A549 (cell line): ENCODE data around the gene KMO. TPM values are rescaled to one million over a fixed set of nuclear protein-coding genes. Genes with fewer than 3 reads are reported as not detected.

Experiments used
- ATAC-seq, 2 experiments: fragments of 200-7000 bp in 1 of 2; fragments of >200 bp in 1 of 2; cut with Nextera tagmentation in 1 of 2; cut with Tn5 transposase in 1 of 2; 3 replicates each; pipeline versions ENCODE4 v1.8.0 to v1.9.1; 2018 to 2020; ENCODE audit warnings: mild to moderate bottlenecking in 1 of 2, moderate library complexity in 1 of 2
- CTCF ChIA-PET: fragments of 300-600 bp; sonication (Branson Sonifier 250); formaldehyde crosslinking; extraction: SDS; loops from one replicate; lab custom pipeline; 2021; ENCODE audit warnings: antibody characterized with exemption, inconsistent platforms; lab: Yijun Ruan, JAX
- POLR2A ChIA-PET: fragments of 350-600 bp; formaldehyde crosslinking; extraction: SDS; loops from one replicate; lab custom pipeline; 2021; ENCODE audit warnings: antibody characterized with exemption, inconsistent platforms; lab: Yijun Ruan, JAX
- DNase-seq, 2 experiments: peaks; one replicate each; pipeline versions ENCODE4 v3.0.0 to v3.0.0-alpha.2; 2011 to 2016; ENCODE audit warnings: low read depth in 1 of 2, low spot score in 1 of 2
- FAIRE-seq: peaks from 2 replicates; lab custom pipeline; 2011; peaks lifted over from hg19 to GRCh38; lab: Jason Lieb, UNC
- H3K27ac ChIP-seq, 2 experiments: fragments of >200 bp; sonication (Bioruptor Twin); formaldehyde crosslinking; 3 replicates each; pipeline ENCODE4 v1.5.1; 2016 to 2017
- H3K4me1 ChIP-seq: fragments of >200 bp; sonication (Bioruptor Twin); formaldehyde crosslinking; 3 replicates; pipeline ENCODE4 v1.6.1; 2016
- H3K4me2 ChIP-seq: fragments of >200 bp; sonication (Bioruptor Twin); formaldehyde crosslinking; 3 replicates; pipeline ENCODE4 v1.6.1; 2016
- H3K4me3 ChIP-seq: fragments of >200 bp; sonication (Bioruptor Twin); formaldehyde crosslinking; 3 replicates; pipeline ENCODE4 v1.5.1; 2016
- H3K9me3 ChIP-seq: fragments of >200 bp; sonication (Bioruptor Twin); formaldehyde crosslinking; 3 replicates; pipeline ENCODE4 v1.6.1; 2016
- BCL3 ChIP-seq: fragments of >200 bp; sonication (Bioruptor Twin); formaldehyde crosslinking; IDR thresholded peaks from 3 replicates; pipeline ENCODE4 v1.6.1; 2016
- CHD4 ChIP-seq: fragments of 200-600 bp; sonication (generic); IDR thresholded peaks from 2 replicates; pipeline ENCODE4 v1.6.1; 2016; ENCODE audit warnings: antibody characterized with exemption, mild to moderate bottlenecking, borderline replicate concordance
- EHMT2 ChIP-seq: fragments of 200-600 bp; sonication (generic); IDR thresholded peaks from 2 replicates; pipeline ENCODE4 v1.6.1; 2016; ENCODE audit warnings: antibody characterized with exemption, low read depth, mild to moderate bottlenecking, moderate library complexity
- ELK1 ChIP-seq: fragments of 150-350 bp; IDR thresholded peaks from 2 replicates; pipeline ENCODE4 v1.6.1; 2014; ENCODE audit warnings: low read depth, mild to moderate bottlenecking, low read length
- EP300 ChIP-seq, 2 experiments: fragments of >200 bp; sonication (Bioruptor Twin); formaldehyde crosslinking; IDR thresholded peaks; 2 replicates in 1 of 2; 3 replicates in 1 of 2; pipeline ENCODE4 v1.6.1; 2016 to 2017
- FOSL2 ChIP-seq, 2 experiments: fragments of 450-650 bp in 1 of 2; fragments of >200 bp in 1 of 2; sonication (Bioruptor Twin) in 1 of 2; formaldehyde crosslinking; IDR thresholded peaks; 2 replicates each; pipeline versions ENCODE4 v1.5.0 to v1.6.1; 2016 to 2020; ENCODE audit warnings: mild to moderate bottlenecking in 1 of 2, moderate library complexity in 1 of 2
- FOXS1 ChIP-seq: fragments of 250-450 bp; sonication (Bioruptor Pico); IDR thresholded peaks from 2 replicates; pipeline ENCODE4 v1.5.0; 2020; ENCODE audit warnings: mild to moderate bottlenecking, moderate library complexity
- HES2 ChIP-seq: fragments of >200 bp; sonication (Bioruptor Twin); formaldehyde crosslinking; IDR thresholded peaks from 2 replicates; pipeline ENCODE4 v1.6.1; 2016
- HOXA7 ChIP-seq: fragments of 250-450 bp; sonication (Bioruptor Pico); IDR thresholded peaks from 2 replicates; pipeline ENCODE4 v1.5.0; 2020; ENCODE audit warnings: mild to moderate bottlenecking, moderate library complexity
- HOXB13 ChIP-seq: fragments of 250-450 bp; sonication (Bioruptor Pico); IDR thresholded peaks from 2 replicates; pipeline ENCODE4 v1.5.0; 2020; ENCODE audit warnings: low read depth, mild to moderate bottlenecking, moderate library complexity
- JUN ChIP-seq, 2 experiments: fragments of >200 bp; sonication (Bioruptor Twin); formaldehyde crosslinking; IDR thresholded peaks; 2 replicates in 1 of 2; 3 replicates in 1 of 2; pipeline ENCODE4 v1.6.1; 2016 to 2017
- KDM1A ChIP-seq: fragments of 200-600 bp; sonication (generic); IDR thresholded peaks from 2 replicates; pipeline ENCODE4 v1.6.1; 2016; ENCODE audit warnings: low read depth, mild to moderate bottlenecking
- NR3C1 ChIP-seq: fragments of >200 bp; sonication (Bioruptor Twin); formaldehyde crosslinking; IDR thresholded peaks from 3 replicates; pipeline ENCODE4 v1.6.1; 2017
- PHF8 ChIP-seq: fragments of 200-600 bp; sonication (generic); IDR thresholded peaks from 2 replicates; pipeline ENCODE4 v1.6.1; 2016; ENCODE audit warnings: low read depth, mild to moderate bottlenecking, antibody characterized with exemption, moderate library complexity, borderline replicate concordance
- POLR2A ChIP-seq: IDR thresholded peaks from 2 replicates; pipeline ENCODE4 v1.6.1; 2012; ENCODE audit warnings: mild to moderate bottlenecking, low read length
- POLR2AphosphoS2 ChIP-seq: conservative IDR thresholded peaks from 2 replicates; pipeline ENCODE4 v1.6.1; 2012; ENCODE audit warnings: low read length, improper control_type of control experiment, inconsistent platforms
- RCOR1 ChIP-seq: fragments of 150-350 bp; IDR thresholded peaks from 2 replicates; pipeline ENCODE4 v1.6.1; 2014; ENCODE audit warnings: antibody characterized with exemption, low read length, low read depth
- SMC3 ChIP-seq: fragments of >200 bp; sonication (Bioruptor Twin); formaldehyde crosslinking; IDR thresholded peaks from 3 replicates; pipeline ENCODE4 v1.6.1; 2018; ENCODE audit warnings: inconsistent platforms
- TFCP2L1 ChIP-seq: fragments of 250-450 bp; sonication (Bioruptor Pico); IDR thresholded peaks from 2 replicates; pipeline ENCODE4 v1.5.0; 2021; ENCODE audit warnings: mild to moderate bottlenecking
- TP53 ChIP-seq: fragments of 250-450 bp; sonication (Bioruptor Pico); IDR thresholded peaks from 2 replicates; pipeline ENCODE4 v1.5.0; 2021; ENCODE audit warnings: mild to moderate bottlenecking, moderate library complexity
- USF2 ChIP-seq: fragments of 450-650 bp; IDR thresholded peaks from 2 replicates; pipeline ENCODE4 v1.6.1; 2014; ENCODE audit warnings: antibody characterized with exemption
- ZC3H11A ChIP-seq: fragments of 450-650 bp; IDR thresholded peaks from 2 replicates; pipeline ENCODE4 v1.6.1; 2014; ENCODE audit warnings: antibody characterized with exemption, mild to moderate bottlenecking
- ZFP36 ChIP-seq: fragments of 450-650 bp; IDR thresholded peaks from 2 replicates; pipeline ENCODE4 v1.6.1; 2014; ENCODE audit warnings: borderline replicate concordance; ENCODE audit not compliant: partially characterized antibody
- ZSCAN20 ChIP-seq: fragments of 250-450 bp; sonication (Bioruptor Pico); IDR thresholded peaks from 2 replicates; pipeline ENCODE4 v1.8.0; 2022; ENCODE audit warnings: mild to moderate bottlenecking, moderate library complexity
- WGBS: methylation state at CpG from one replicate; pipeline ENCODE4 v1.1.6; 2017; ENCODE audit errors: missing lambda C conversion rate; 5-methylcytosine and 5-hydroxymethylcytosine counted together
- polyA plus RNA-seq, 4 experiments: library from polyadenylated mRNA; depleted of rRNA in 3 of 4; stranded (reverse); fragments of >200 nt; fragmentation: RNase III in 1 of 4; extraction: RNeasy Plus Mini Kit Qiagen cat#74134 plus additional on column Dnase treatment in 1 of 4; gene quantifications; 2 replicates in 3 of 4; 3 replicates in 1 of 4; pipeline ENCODE4 v1.2.3, GENCODE V29; 2011 to 2017
- TF ChIP-seq, protein P1 (sequence below): IDR thresholded peaks from 2 replicates; pipeline ENCODE4 v1.6.1; 2012; ENCODE audit warnings: low read depth, borderline replicate concordance
- TF ChIP-seq, protein P2 (sequence below): fragments of >200 bp; sonication (Bioruptor Twin); formaldehyde crosslinking; IDR thresholded peaks from 3 replicates; pipeline ENCODE4 v1.5.1; 2016
- TF ChIP-seq, protein P3 (sequence below): IDR thresholded peaks from 2 replicates; pipeline ENCODE4 v1.6.1; 2012
- TF ChIP-seq, protein P4 (sequence below): IDR thresholded peaks from 2 replicates; pipeline ENCODE4 v1.6.1; 2012
- TF ChIP-seq, protein P5 (sequence below): fragments of 250-450 bp; sonication (Bioruptor Pico); IDR thresholded peaks from 2 replicates; pipeline ENCODE4 v1.5.0; 2021; ENCODE audit warnings: mild to moderate bottlenecking, moderate library complexity, borderline replicate concordance

The KMO gene
- polyA plus RNA-seq, 2 of the 4 experiments (the other 2 are of a cell fraction) = 0.35 to 0.47 TPM

DNA sequence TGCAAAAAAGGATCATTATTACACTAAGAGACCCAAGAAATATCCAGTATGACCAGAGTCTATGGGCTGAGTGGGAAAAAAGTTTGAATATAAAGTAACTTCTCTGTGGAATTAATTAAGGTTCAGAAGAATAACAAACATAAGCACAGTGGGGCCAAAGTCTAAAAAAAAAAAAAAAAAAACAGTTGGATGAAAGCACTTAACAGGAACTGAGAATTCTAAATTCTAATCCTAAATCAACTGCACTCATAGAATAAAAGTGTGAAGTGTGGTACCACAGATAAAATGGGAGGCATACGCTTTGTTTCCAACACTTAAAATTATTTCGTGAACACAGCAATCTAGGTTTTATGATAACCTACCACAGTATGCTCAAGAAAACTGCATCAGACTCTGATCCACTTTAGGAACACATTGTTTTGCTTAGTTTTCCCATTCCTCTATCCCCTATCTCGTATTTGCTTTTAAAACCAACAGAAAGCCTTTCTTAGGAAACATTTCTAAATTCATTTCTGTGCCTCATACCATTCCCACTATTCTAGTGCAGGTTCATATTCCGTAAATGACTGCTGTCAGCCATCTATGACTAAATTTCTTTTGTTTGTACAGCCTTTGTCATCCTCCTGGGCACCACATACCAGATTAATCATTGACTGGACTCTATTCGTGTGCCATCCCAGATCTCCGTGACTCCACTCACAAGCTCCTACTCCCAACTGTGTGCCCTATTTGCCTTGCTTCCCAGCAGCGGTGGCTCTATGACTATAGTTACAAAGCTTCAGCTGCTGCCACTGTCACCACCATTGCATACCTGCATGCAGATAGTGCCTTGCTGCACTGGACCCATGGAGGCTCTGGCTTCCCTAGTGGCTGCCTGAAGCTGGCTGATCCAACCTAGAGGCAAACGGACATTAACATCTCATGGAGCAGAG lies 83.1 kb downstream of the KMO start:
- Histone ChIP-seq H3K27ac (peak overlapping the region; percentile 89 to 90), H3K4me2 (peak overlapping the region; percentile 94), H3K4me3 (0 out of 3 replicates have a peak overlapping the region, but pooled peaks have one; percentile 22), H3K4me1 (peaks cover 93% of the 10 kb centered on the region), H3K9me3 (no peaks in the 10 kb centered on the region)
- ChIA-PET CTCF (interaction anchor here (1.0 to 3.6 kb wide), 6 partner anchors 10 to 219 kb away, joined by 3 to 23 read pairs (median 4); partner anchors contain the start of gene KMO), POLR2A (interaction anchor here (1.0 to 1.6 kb wide), 4 partner anchors 10 to 83 kb away, joined by 3 to 9 read pairs (median 4); partner anchors contain the start of genes CHML, KMO and OPN3)
- ATAC-seq = peak; percentile 86 to 88
- peak; percentile 90 to 94 for DNase-seq
- WGBS = 2% methylated on average over 8 of the region's 8 CpGs
- FAIRE-seq = peak; percentile 84
- TF ChIP-seq TFCP2L1 (CRISPR knock-in tag) (no peak), POLR2AphosphoS2 (no peak), JUN (IDR thresholded peaks at IDR 0.05) (peak; percentile 55 to 83; a peak in 2 of 5 replicates), ZSCAN20 (CRISPR knock-in tag) (no peak), USF2 (no peak), EHMT2 (no peak), HOXA7 (no peak), HES2 (no peak), NR3C1 (no peak), EP300 (IDR thresholded peaks at IDR 0.05) (peak; percentile 57 to 70; a peak in 2 of 5 replicates), ELK1 (no peak), BCL3 (peak; percentile 44; the same call in 1 of the 3 replicates), FOSL2 (IDR thresholded peaks at IDR 0.05) (peak; percentile 71), FOSL2 (CRISPR knock-in tag; IDR thresholded peaks at IDR 0.05) (peak; percentile 84), POLR2A (no peak), TP53 (no peak), ZC3H11A (no peak), PHF8 (no peak), ZFP36 (no peak), HOXB13 (CRISPR knock-in tag) (no peak), CHD4 (no peak), KDM1A (no peak), SMC3 (peak; percentile 21; the same call in 1 of the 3 replicates), FOXS1 (CRISPR knock-in tag) (no peak), RCOR1 (no peak)
- TF ChIP-seq, protein P1, sequence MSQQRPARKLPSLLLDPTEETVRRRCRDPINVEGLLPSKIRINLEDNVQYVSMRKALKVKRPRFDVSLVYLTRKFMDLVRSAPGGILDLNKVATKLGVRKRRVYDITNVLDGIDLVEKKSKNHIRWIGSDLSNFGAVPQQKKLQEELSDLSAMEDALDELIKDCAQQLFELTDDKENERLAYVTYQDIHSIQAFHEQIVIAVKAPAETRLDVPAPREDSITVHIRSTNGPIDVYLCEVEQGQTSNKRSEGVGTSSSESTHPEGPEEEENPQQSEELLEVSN = no peak
- TF ChIP-seq, protein P2, sequence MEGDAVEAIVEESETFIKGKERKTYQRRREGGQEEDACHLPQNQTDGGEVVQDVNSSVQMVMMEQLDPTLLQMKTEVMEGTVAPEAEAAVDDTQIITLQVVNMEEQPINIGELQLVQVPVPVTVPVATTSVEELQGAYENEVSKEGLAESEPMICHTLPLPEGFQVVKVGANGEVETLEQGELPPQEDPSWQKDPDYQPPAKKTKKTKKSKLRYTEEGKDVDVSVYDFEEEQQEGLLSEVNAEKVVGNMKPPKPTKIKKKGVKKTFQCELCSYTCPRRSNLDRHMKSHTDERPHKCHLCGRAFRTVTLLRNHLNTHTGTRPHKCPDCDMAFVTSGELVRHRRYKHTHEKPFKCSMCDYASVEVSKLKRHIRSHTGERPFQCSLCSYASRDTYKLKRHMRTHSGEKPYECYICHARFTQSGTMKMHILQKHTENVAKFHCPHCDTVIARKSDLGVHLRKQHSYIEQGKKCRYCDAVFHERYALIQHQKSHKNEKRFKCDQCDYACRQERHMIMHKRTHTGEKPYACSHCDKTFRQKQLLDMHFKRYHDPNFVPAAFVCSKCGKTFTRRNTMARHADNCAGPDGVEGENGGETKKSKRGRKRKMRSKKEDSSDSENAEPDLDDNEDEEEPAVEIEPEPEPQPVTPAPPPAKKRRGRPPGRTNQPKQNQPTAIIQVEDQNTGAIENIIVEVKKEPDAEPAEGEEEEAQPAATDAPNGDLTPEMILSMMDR = no peak
- TF ChIP-seq, protein P3, sequence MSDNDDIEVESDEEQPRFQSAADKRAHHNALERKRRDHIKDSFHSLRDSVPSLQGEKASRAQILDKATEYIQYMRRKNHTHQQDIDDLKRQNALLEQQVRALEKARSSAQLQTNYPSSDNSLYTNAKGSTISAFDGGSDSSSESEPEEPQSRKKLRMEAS = peak; percentile 76
- TF ChIP-seq, protein P4, sequence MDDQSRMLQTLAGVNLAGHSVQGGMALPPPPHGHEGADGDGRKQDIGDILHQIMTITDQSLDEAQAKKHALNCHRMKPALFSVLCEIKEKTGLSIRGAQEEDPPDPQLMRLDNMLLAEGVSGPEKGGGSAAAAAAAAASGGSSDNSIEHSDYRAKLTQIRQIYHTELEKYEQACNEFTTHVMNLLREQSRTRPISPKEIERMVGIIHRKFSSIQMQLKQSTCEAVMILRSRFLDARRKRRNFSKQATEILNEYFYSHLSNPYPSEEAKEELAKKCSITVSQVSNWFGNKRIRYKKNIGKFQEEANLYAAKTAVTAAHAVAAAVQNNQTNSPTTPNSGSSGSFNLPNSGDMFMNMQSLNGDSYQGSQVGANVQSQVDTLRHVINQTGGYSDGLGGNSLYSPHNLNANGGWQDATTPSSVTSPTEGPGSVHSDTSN = no peak
- TF ChIP-seq, protein P5, sequence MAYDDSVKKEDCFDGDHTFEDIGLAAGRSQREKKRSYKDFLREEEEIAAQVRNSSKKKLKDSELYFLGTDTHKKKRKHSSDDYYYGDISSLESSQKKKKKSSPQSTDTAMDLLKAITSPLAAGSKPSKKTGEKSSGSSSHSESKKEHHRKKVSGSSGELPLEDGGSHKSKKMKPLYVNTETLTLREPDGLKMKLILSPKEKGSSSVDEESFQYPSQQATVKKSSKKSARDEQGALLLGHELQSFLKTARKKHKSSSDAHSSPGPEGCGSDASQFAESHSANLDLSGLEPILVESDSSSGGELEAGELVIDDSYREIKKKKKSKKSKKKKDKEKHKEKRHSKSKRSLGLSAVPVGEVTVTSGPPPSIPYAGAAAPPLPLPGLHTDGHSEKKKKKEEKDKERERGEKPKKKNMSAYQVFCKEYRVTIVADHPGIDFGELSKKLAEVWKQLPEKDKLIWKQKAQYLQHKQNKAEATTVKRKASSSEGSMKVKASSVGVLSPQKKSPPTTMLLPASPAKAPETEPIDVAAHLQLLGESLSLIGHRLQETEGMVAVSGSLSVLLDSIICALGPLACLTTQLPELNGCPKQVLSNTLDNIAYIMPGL (CRISPR knock-in tag) = no peak
